GM10266 (cell line): ENCODE measurements around the gene EFNB3.

Source experiments
- DNase-seq: peaks from one replicate; pipeline ENCODE4 v3.0.0; 2012; ENCODE audit errors: extremely low spot score
- TF ChIP-seq, protein P1 (sequence below): IDR thresholded peaks from 2 replicates; pipeline ENCODE4 v1.5.1; 2012; ENCODE audit warnings: mild to moderate bottlenecking, low read depth; ENCODE audit not compliant: control insufficient read depth, insufficient read depth; ENCODE audit errors: missing control alignments

EFNB3 gene

DNA sequence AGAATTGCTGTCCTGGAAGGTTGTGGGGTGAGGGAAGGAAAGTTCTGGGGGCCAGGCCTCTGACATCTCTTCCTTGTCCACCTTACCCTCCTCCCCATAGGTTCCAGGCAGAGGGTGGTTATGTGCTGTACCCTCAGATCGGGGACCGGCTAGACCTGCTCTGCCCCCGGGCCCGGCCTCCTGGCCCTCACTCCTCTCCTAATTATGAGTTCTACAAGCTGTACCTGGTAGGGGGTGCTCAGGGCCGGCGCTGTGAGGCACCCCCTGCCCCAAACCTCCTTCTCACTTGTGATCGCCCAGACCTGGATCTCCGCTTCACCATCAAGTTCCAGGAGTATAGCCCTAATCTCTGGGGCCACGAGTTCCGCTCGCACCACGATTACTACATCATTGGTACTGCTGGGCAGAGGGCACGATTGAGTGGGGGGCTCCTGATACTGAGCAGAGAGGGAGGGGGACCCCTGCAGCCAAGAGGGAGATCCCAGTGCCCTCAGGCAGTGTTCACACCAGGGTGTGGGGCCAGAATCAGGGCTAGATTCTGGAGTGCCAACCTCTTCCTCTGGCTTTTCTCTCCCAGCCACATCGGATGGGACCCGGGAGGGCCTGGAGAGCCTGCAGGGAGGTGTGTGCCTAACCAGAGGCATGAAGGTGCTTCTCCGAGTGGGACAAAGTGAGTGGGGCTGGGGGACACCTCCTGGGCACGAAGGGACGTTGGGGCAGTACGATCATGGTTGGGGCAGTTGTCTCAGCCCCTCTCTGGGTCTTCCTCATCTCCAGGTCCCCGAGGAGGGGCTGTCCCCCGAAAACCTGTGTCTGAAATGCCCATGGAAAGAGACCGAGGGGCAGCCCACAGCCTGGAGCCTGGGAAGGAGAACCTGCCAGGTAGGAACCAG is 3.1 kb downstream of the EFNB3 start:
- TF ChIP-seq, protein P1, sequence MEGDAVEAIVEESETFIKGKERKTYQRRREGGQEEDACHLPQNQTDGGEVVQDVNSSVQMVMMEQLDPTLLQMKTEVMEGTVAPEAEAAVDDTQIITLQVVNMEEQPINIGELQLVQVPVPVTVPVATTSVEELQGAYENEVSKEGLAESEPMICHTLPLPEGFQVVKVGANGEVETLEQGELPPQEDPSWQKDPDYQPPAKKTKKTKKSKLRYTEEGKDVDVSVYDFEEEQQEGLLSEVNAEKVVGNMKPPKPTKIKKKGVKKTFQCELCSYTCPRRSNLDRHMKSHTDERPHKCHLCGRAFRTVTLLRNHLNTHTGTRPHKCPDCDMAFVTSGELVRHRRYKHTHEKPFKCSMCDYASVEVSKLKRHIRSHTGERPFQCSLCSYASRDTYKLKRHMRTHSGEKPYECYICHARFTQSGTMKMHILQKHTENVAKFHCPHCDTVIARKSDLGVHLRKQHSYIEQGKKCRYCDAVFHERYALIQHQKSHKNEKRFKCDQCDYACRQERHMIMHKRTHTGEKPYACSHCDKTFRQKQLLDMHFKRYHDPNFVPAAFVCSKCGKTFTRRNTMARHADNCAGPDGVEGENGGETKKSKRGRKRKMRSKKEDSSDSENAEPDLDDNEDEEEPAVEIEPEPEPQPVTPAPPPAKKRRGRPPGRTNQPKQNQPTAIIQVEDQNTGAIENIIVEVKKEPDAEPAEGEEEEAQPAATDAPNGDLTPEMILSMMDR = no peak

DNA sequence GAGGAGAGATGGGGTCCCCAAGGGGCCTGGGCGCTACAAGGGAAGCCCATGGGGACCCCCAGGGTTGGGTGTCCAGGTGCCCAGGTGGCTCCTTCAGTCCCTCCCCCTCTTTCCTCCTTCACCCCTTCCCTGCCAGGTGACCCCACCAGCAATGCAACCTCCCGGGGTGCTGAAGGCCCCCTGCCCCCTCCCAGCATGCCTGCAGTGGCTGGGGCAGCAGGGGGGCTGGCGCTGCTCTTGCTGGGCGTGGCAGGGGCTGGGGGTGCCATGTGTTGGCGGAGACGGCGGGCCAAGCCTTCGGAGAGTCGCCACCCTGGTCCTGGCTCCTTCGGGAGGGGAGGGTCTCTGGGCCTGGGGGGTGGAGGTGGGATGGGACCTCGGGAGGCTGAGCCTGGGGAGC is 4.0 kb downstream of the EFNB3 start:
- no peak for DNase-seq
- TF ChIP-seq, protein P1 = no peak

More for the DNA sequence above, 3.1 kb downstream of the EFNB3 start:
- DNase-seq = no peak

DNA sequence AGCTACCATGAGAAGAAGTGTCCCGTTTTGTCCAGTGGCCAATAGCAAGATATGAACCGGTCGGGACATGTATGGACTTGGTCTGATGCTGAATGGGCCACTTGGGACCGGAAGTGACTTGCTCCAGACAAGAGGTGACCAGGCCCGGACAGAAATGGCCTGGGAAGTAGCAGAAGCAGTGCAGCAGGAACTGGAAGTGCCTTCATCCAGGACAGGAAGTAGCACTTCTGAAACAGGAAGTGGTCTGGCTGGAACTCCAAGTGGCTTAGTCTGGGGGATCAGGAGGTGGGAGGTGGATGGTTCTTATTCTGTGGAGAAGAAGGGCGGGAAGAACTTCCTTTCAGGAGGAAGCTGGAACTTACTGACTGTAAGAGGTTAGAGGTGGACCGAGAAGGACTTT is 5.3 kb downstream of the EFNB3 start:
- DNase-seq = no peak
- TF ChIP-seq, protein P1 = no peak

DNA sequence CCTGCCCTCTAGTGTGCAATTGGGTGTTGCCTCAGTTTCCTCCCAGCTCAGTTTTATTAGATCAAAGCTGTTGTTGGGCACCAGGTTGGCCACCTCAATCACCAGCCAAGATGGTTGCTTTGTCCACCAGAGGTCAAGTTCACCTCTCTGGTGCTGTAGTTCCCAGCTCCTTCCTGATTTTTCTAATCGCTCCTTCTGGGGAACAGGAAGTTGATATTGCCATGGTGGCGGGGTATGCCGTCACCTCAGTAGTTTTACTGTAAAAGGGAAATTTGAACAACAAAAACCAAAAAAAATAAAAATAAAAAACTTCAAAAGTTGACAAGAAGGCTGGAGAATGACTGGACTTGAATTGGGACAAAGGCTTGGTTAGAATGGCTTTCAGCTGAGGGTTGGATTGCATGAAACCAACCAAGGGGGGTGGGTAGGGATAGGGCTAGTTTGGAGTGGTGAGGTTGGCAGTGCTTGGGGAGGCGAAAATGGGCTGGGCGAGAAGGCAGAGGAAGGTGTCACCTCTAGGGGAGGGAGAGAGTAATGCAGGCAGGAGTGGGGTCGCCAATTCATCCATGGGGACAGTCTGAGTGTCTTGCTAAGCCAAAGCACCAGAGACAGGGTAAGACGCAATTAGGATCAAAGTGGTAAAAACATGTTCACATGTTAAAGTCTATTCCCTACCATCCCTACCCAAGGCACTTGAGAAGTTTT is 6.2 kb downstream of the EFNB3 start:
- TF ChIP-seq, protein P1 = no peak
- DNase-seq = no peak

DNA sequence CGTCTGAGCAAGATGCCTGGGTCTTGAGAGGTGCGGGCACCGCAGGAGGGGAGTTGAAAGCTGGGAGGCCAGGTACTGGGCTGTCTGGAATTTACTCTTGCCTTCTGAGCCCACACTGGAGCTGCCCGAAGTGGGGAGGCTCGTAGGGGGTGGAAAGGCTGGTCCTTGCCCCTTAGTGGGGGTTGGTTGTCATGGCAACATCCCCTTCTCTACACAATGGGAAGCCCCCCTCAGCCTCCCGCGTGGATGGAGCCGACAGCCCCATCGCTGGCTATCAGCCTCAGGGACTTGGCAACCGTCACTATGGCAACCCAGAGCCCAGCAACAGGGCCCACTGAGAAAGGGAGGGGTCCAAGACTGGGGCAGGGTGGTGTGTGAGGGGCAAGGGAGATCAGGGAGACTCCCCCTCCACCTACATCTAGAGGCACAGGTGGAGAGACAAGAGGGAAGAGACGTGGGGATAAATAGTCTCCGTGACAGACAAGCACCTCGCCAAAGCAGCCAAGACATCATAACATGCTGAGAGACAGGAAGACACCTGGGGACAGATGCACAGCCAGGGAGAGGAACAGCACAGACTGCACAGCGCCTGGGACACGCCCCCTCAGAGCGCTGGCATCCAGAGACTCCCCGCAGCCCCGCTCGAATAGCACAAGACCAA is 7.2 kb downstream of the EFNB3 start:
- no peak for DNase-seq

DNA sequence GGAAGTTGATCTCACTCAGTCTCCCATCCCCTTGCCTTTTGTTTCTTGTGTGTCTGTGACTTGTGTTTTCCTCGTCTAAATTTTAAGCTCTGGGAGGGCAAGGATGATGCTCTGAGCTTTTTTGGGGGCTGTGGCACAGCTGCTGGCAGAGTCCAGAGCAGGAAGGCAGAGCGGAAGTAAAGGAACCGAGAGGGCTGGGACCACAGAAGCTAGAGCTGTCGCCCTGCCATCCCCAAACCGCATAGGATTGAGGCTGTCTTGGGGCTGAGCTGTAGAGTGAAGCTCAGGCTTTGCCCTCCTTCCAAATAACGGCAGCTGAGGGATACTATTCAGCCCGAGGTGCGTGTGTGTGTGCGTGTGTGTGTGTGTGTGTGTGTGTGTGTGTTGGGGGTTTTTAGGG is 8.8 kb downstream of the EFNB3 start:
- TF ChIP-seq, protein P1 = no peak

More for the DNA sequence above, 7.2 kb downstream of the EFNB3 start:
- TF ChIP-seq, protein P1 = no peak

More for the DNA sequence above, 8.8 kb downstream of the EFNB3 start:
- DNase-seq = no peak
